IMR-90 (cell line): ENCODE results near the gene NUDT11. TPM values are rescaled to one million over a fixed set of nuclear protein-coding genes. Genes with fewer than 3 reads are reported as not detected.

Experiments
- ATAC-seq: fragments of 200-7000 bp; cut with Tn5 transposase; 2 replicates; pipeline ENCODE4 v1.9.1; 2020; ENCODE audit warnings: low read depth, mild to moderate bottlenecking, moderate library complexity
- BruUV-seq: library from RNA; stranded (reverse); fragments of 400-500 nt; replicated peaks from 2 replicates; lab custom pipeline; 2021; lab: Mats Ljungman, UMichigan
- CTCF ChIA-PET: fragments of 300-600 bp; formaldehyde crosslinking; extraction: SDS; loops from one replicate; lab custom pipeline; 2021; ENCODE audit warnings: antibody characterized with exemption; lab: Yijun Ruan, JAX
- POLR2A ChIA-PET: fragments of 300-600 bp; sonication (Branson Sonifier 250); formaldehyde crosslinking; loops from one replicate; lab custom pipeline; 2022; ENCODE audit warnings: antibody characterized with exemption; ENCODE audit not compliant: unreplicated experiment; lab: Charles Lee
- DNase-seq: peaks from one replicate; pipeline ENCODE4 v3.0.0; 2013
- H2AFZ ChIP-seq: replicated peaks from 2 replicates; pipeline ENCODE3; 2013; ENCODE audit warnings: low read length, mild to moderate bottlenecking; ENCODE audit not compliant: poor library complexity
- H2AK5ac ChIP-seq: 2 replicates; pipeline ENCODE4 v1.6.1; 2013; ENCODE audit warnings: low read depth, low read length, inconsistent platforms
- H2AK9ac ChIP-seq: replicated peaks from 2 replicates; pipeline ENCODE3; 2013; ENCODE audit warnings: mild to moderate bottlenecking, low read depth, low read length, moderate library complexity; ENCODE audit not compliant: poor library complexity
- H2BK120ac ChIP-seq: 2 replicates; pipeline ENCODE4 v1.6.1; 2013; ENCODE audit warnings: low read depth, low read length, inconsistent platforms
- H2BK15ac ChIP-seq: 3 replicates; pipeline ENCODE4 v1.6.1; 2013; ENCODE audit warnings: low read depth, low read length, inconsistent platforms
- H2BK20ac ChIP-seq: 2 replicates; pipeline ENCODE4 v1.6.1; 2013; ENCODE audit warnings: low read depth, mild to moderate bottlenecking, inconsistent platforms, low read length, moderate library complexity
- H2BK5ac ChIP-seq: 2 replicates; pipeline ENCODE4 v1.6.1; 2013; ENCODE audit warnings: mild to moderate bottlenecking, low read depth, low read length, inconsistent platforms; ENCODE audit not compliant: poor library complexity, severe bottlenecking
- H3K14ac ChIP-seq: replicated peaks from 2 replicates; pipeline ENCODE4 v1.6.1; 2013; ENCODE audit warnings: low read depth, low read length, inconsistent platforms
- H3K18ac ChIP-seq: 2 replicates; pipeline ENCODE4 v1.6.1; 2013; ENCODE audit warnings: low read depth, low read length, control low read depth
- H3K23ac ChIP-seq: 2 replicates; pipeline ENCODE4 v1.6.1; 2013; ENCODE audit warnings: low read depth, low read length, inconsistent platforms
- H3K27ac ChIP-seq: 2 replicates; pipeline ENCODE4 v1.5.1; 2013; ENCODE audit warnings: mild to moderate bottlenecking, control low read depth, low read length; ENCODE audit not compliant: insufficient read depth
- H3K27me3 ChIP-seq: 2 replicates; pipeline ENCODE4 v1.6.1; 2013; ENCODE audit warnings: low read length; ENCODE audit not compliant: control insufficient read depth, insufficient read depth
- H3K36me3 ChIP-seq: 2 replicates; pipeline ENCODE4 v1.6.1; 2013; ENCODE audit warnings: low read length, mixed read lengths; ENCODE audit not compliant: control insufficient read depth, insufficient read depth
- H3K4ac ChIP-seq: 2 replicates; pipeline ENCODE4 v1.6.1; 2013; ENCODE audit warnings: low read depth, low read length, inconsistent platforms
- H3K4me1 ChIP-seq: 2 replicates; pipeline ENCODE4 v1.6.1; 2013; ENCODE audit warnings: low read length, mixed read lengths; ENCODE audit not compliant: control insufficient read depth, insufficient read depth
- H3K4me2 ChIP-seq: 2 replicates; pipeline ENCODE4 v1.6.1; 2013; ENCODE audit warnings: low read depth, mild to moderate bottlenecking, control low read depth, low read length, moderate library complexity
- H3K4me3 ChIP-seq: 2 replicates; pipeline ENCODE4 v1.5.1; 2013; ENCODE audit warnings: low read depth, mild to moderate bottlenecking, control low read depth, low read length, moderate library complexity; ENCODE audit not compliant: insufficient read depth
- H3K56ac ChIP-seq: 2 replicates; pipeline ENCODE4 v1.6.1; 2013; ENCODE audit warnings: low read length, inconsistent platforms; ENCODE audit not compliant: insufficient read depth; ENCODE audit errors: extremely low read depth
- H3K79me1 ChIP-seq, 2 experiments: 2 replicates each; pipeline ENCODE4 v1.6.1; 2013; ENCODE audit warnings: low read length in 2 of 2, inconsistent platforms in 1 of 2, low read depth in 1 of 2
- H3K9ac ChIP-seq: 2 replicates; pipeline ENCODE4 v1.6.1; 2013; ENCODE audit warnings: low read depth, low read length, control low read depth
- H3K9me1 ChIP-seq: 2 replicates; pipeline ENCODE4 v1.6.1; 2013; ENCODE audit warnings: low read length, inconsistent platforms; ENCODE audit not compliant: insufficient read depth
- H3K9me3 ChIP-seq: 2 replicates; pipeline ENCODE4 v1.6.1; 2013; ENCODE audit warnings: low read length; ENCODE audit not compliant: control insufficient read depth, insufficient read depth
- H4K20me1 ChIP-seq: 2 replicates; pipeline ENCODE4 v1.6.1; 2013; ENCODE audit warnings: low read length, inconsistent platforms; ENCODE audit not compliant: insufficient read depth
- H4K5ac ChIP-seq: 2 replicates; pipeline ENCODE4 v1.6.1; 2013; ENCODE audit warnings: mild to moderate bottlenecking, low read depth, low read length, control low read depth
- H4K8ac ChIP-seq, 2 experiments: 2 replicates each; pipeline ENCODE4 v1.6.1; 2013; ENCODE audit warnings: low read depth in 2 of 2, low read length in 2 of 2, control low read depth in 1 of 2, inconsistent platforms in 1 of 2
- H4K91ac ChIP-seq: 2 replicates; pipeline ENCODE4 v1.6.1; 2013; ENCODE audit warnings: low read depth, low read length, inconsistent platforms; ENCODE audit not compliant: insufficient read depth
- BHLHE40 ChIP-seq: fragments of 150-350 bp; IDR thresholded peaks from 2 replicates; pipeline ENCODE4 v1.6.1; 2016; ENCODE audit warnings: mild to moderate bottlenecking, low read depth, low read length
- CEBPB ChIP-seq: IDR thresholded peaks from 2 replicates; pipeline ENCODE4 v1.6.1; 2012; ENCODE audit warnings: low read depth, low read length, improper control_type of control experiment
- CHD1 ChIP-seq: IDR thresholded peaks from 2 replicates; pipeline ENCODE4 v1.6.1; 2012; ENCODE audit warnings: low read depth, low read length, improper control_type of control experiment
- CTCF ChIP-seq: conservative IDR thresholded peaks from 2 replicates; pipeline ENCODE4 v1.5.1; 2012; ENCODE audit warnings: mild to moderate bottlenecking, low read depth, low read length, improper control_type of control experiment
- ELK1 ChIP-seq: fragments of 150-350 bp; IDR thresholded peaks from 2 replicates; pipeline ENCODE4 v1.6.1; 2016; ENCODE audit warnings: low read depth, mild to moderate bottlenecking, low read length, moderate library complexity, borderline replicate concordance
- FOS ChIP-seq: fragments of 150-350 bp; IDR thresholded peaks from 2 replicates; pipeline ENCODE4 v1.6.1; 2016; ENCODE audit warnings: low read depth, low read length
- MAFK ChIP-seq: IDR thresholded peaks from 2 replicates; pipeline ENCODE4 v1.6.1; 2012; ENCODE audit warnings: low read depth, low read length, improper control_type of control experiment
- MAZ ChIP-seq: IDR thresholded peaks from 2 replicates; pipeline ENCODE4 v1.6.1; 2012; ENCODE audit warnings: low read depth, mild to moderate bottlenecking, low read length, improper control_type of control experiment, moderate library complexity, borderline replicate concordance
- MXI1 ChIP-seq: IDR thresholded peaks from 2 replicates; pipeline ENCODE4 v1.6.1; 2012; ENCODE audit warnings: low read depth, mild to moderate bottlenecking, low read length, moderate library complexity, borderline replicate concordance
- NFE2L2 ChIP-seq: fragments of 150-350 bp; IDR thresholded peaks from 2 replicates; pipeline ENCODE4 v1.6.1; 2016; ENCODE audit warnings: low read depth, mild to moderate bottlenecking, low read length
- POLR2A ChIP-seq: IDR thresholded peaks from 2 replicates; pipeline ENCODE4 v1.6.1; 2012; ENCODE audit warnings: mild to moderate bottlenecking, low read depth, low read length
- RAD21 ChIP-seq: IDR thresholded peaks from 2 replicates; pipeline ENCODE4 v1.6.1; 2012; ENCODE audit warnings: low read length, improper control_type of control experiment
- RCOR1 ChIP-seq: IDR thresholded peaks from 2 replicates; pipeline ENCODE4 v1.6.1; 2012; ENCODE audit warnings: mild to moderate bottlenecking, low read length, improper control_type of control experiment; ENCODE audit not compliant: insufficient replicate concordance
- RFX5 ChIP-seq: IDR thresholded peaks from 2 replicates; pipeline ENCODE4 v1.8.0; 2012; ENCODE audit warnings: low read depth, mild to moderate bottlenecking, low read length, moderate library complexity
- SMC3 ChIP-seq: fragments of 150-350 bp; IDR thresholded peaks from 2 replicates; pipeline ENCODE4 v1.6.1; 2016; ENCODE audit warnings: low read depth, mild to moderate bottlenecking, antibody characterized with exemption, low read length, moderate library complexity
- USF2 ChIP-seq: fragments of 150-350 bp; IDR thresholded peaks from 2 replicates; pipeline ENCODE4 v1.6.1; 2017; ENCODE audit warnings: mild to moderate bottlenecking, antibody characterized with exemption, low read length, low read depth
- WGBS, 2 experiments: methylation state at CpG; one replicate each; pipeline versions ENCODE4 v1.1.5 to v1.1.7; 2013; ENCODE audit warnings: missing lambda C conversion rate in 2 of 2; ENCODE audit not compliant: insufficient read length in 1 of 2; ENCODE audit errors: extremely low coverage in 2 of 2; 5-methylcytosine and 5-hydroxymethylcytosine counted together
- dilution Hi-C: fragments of 300-500 bp; cut with HindIII; formaldehyde crosslinking; loops from one replicate; pipeline ENCODE4 v1.14.3; 2018; ENCODE audit warnings: low sequenced_read_pairs; ENCODE audit not compliant: unreplicated experiment
- in situ Hi-C: fragments of 300-500 bp; cut with MboI; formaldehyde crosslinking; loops from 3 replicates; pipeline ENCODE4 v1.14.3; 2019; ENCODE audit warnings: low sequenced_read_pairs, inconsistent platforms, mixed read lengths
- intact Hi-C: fragments of 100-400 bp; cut with micrococcal nuclease; formaldehyde crosslinking; loops from 2 replicates; pipeline ENCODE4 v1.10.0; 2022
- polyA plus RNA-seq, 3 experiments: library from polyadenylated mRNA; depleted of rRNA; stranded (reverse); fragments of >200 nt; gene quantifications; 2 replicates each; pipeline ENCODE4 v1.2.3, GENCODE V29; 2012; ENCODE audit warnings: low replicate concordance in 1 of 3
- total RNA-seq: library from RNA; depleted of rRNA; stranded (reverse); fragments of >200 nt; gene quantifications from 2 replicates; pipeline ENCODE4 v1.2.3, GENCODE V29; 2012

The NUDT11 gene
- total and polyA plus RNA-seq, 2 of the 4 experiments (the other 2 are of a cell fraction) = 12.6 to 13.8 TPM

GRCh38 chrX:51456246-51456645, 40.1 kb downstream of the NUDT11 start:
- no peak overlapping the region for H3K23ac ChIP-seq
- no peak overlapping the region for H2AK9ac ChIP-seq
- H2BK120ac ChIP-seq = no peak overlapping the region
- H3K9ac ChIP-seq = no peak overlapping the region
- H3K9me1 ChIP-seq = no peaks in the 10 kb centered on the region
- POLR2A ChIA-PET = no interaction called here
- intact Hi-C loops (loop anchor here (10.0 kb wide), 1 partner anchor 761 kb away; no protein-coding TSS in a partner anchor), dilution Hi-C loops (no loop called here), in situ Hi-C loops (no loop called here)
- ATAC-seq (no peak), DNase-seq (no peak)
- H3K27me3 ChIP-seq = peaks cover 11% of the 10 kb centered on the region
- no TSS peak for BruUV-seq
- TF ChIP-seq RAD21 (no peak), CEBPB (no peak), NFE2L2 (no peak), BHLHE40 (no peak), RCOR1 (no peak), SMC3 (no peak), MAZ (no peak), CHD1 (no peak), POLR2A (no peak), FOS (no peak), USF2 (no peak), MAFK (no peak), MXI1 (no peak), CTCF (no peak), RFX5 (no peak), ELK1 (no peak)
- no peak overlapping the region for H4K5ac ChIP-seq
- H2BK5ac ChIP-seq = no peak overlapping the region
- H3K56ac ChIP-seq = no peak overlapping the region
- H3K36me3 ChIP-seq = no peaks in the 10 kb centered on the region
- H3K4me3 ChIP-seq = no peak overlapping the region
- no peaks in the 10 kb centered on the region for H4K20me1 ChIP-seq
- no peak overlapping the region for H2BK20ac ChIP-seq
- H3K18ac ChIP-seq = no peak overlapping the region
- H3K9me3 ChIP-seq = no peaks in the 10 kb centered on the region
- no peak overlapping the region for H2AFZ ChIP-seq
- 60% methylated on average over 1 of the region's 7 CpGs; no CpG with 5 or more reads in 1 of the 2 experiments for WGBS, 2 experiments
- no peaks in the 10 kb centered on the region for H3K79me1 ChIP-seq
- no peak overlapping the region for H3K27ac ChIP-seq
- H3K4me1 ChIP-seq = no peaks in the 10 kb centered on the region
- H3K4ac ChIP-seq = no peak overlapping the region
- H3K14ac ChIP-seq = no peak overlapping the region
- H4K8ac ChIP-seq = no peak overlapping the region
- H4K91ac ChIP-seq = no peak overlapping the region
- no peak overlapping the region for H2AK5ac ChIP-seq
- H2BK15ac ChIP-seq = no peak overlapping the region
- no peak overlapping the region for H3K4me2 ChIP-seq
- CTCF ChIA-PET = interaction anchor here (0.6 kb wide), 1 partner anchor 35 kb away, joined by 9 read pairs; no protein-coding TSS in a partner anchor
